Measurements from ENCODE around the gene SCNM1.

Gene SCNM1, protein sequence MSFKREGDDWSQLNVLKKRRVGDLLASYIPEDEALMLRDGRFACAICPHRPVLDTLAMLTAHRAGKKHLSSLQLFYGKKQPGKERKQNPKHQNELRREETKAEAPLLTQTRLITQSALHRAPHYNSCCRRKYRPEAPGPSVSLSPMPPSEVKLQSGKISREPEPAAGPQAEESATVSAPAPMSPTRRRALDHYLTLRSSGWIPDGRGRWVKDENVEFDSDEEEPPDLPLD

DNA sequence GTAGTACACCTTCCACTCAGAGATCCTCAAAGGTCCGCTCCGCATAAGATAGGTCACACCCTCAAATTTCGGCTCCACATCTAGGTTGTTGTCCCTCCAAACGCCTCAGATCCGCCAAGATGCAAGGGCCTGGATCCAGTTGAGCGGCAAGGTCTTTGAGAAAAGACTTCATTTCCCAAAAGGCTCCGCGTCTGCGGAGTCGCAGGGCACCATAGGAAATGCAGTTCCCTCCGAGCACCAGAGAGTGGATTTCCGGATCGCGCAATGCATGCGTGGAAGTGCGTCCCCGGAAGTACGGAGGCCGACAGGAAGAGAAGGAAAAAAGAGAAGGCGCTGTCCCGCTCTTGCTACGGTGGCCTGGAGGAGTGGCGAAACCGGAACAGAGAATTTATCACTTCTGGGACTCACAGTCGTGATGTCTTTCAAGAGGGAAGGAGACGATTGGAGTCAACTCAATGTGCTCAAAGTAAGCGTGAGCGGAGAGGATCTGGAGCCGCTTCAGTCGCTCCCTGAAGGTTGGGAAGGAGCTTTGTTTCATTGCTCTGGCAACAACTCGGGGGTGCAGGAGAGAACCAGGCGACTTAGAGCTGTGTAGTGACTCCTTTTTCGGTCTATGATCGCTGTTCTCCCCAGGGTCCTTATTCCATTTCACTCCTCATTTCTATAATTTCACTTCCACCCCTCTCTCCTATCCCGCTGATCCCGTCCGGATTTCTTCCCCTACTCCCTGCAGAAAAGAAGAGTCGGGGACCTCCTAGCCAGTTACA, at the start of gene SCNM1, which contains the start of gene LYSMD1:
Gene SCNM1, plus strand, starts transcription at position 407 of the 767 bp plus-strand sequence. Its CDS starts 9 bp downstream, at position 416.
Gene LYSMD1, minus strand, starts transcription at position 165 of the 767 bp plus-strand sequence. CDS start 644 bp downstream, outside the sequence.
- in situ Hi-C loops (cut with HindIII; ENCODE audit: low pct_unique_long_range_greater_than_20kb, low sequenced_read_pairs) = no loop called here
- DNase-seq (ENCODE audit: low read depth in 1 of 2, low spot score in 1 of 2) = peak; percentile 89 to 100
- TF ChIP-seq JUND (IDR thresholded peaks at IDR 0.05; ENCODE audit: low read depth) = no peak

DNA sequence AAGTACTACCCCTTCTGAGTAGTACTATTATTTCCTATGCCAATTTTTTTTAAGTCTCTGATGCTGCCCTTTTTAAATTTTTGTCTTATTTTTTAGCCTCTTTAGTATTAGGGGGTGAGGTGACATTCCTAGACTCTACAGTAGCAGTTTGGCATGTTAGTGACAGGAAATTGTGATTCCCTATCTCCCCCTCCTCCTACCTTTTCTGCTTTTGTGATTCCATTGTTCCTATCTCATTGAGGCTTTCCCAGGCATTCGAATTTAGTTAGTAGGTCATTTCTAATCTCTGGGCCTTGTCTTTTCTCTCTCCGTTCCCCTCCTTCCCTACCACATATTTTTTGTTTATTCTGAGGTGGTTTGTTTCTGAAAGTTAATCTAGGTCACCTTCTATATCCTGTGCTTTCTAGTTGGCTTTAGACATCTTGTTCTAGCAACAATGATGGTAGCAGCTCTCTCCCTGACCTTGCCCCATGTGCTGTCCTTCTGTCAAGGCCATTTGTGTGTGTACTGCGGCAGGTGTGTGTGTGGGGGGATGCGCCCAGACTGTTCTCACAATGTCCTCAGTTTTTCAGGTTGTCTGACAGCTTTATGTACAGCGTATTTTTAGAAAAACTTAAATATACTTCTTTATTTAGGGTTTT, 41.1 kb upstream of the SCNM1 start:
- in situ Hi-C loops (cut with HindIII; ENCODE audit: low pct_unique_long_range_greater_than_20kb, low sequenced_read_pairs) = no loop called here
- TF ChIP-seq JUND (IDR thresholded peaks at IDR 0.05; ENCODE audit: low read depth) = no peak
- peak in 1 of 2 experiments; percentile 1 for DNase-seq (ENCODE audit: low read depth in 1 of 2, low spot score in 1 of 2)

DNA sequence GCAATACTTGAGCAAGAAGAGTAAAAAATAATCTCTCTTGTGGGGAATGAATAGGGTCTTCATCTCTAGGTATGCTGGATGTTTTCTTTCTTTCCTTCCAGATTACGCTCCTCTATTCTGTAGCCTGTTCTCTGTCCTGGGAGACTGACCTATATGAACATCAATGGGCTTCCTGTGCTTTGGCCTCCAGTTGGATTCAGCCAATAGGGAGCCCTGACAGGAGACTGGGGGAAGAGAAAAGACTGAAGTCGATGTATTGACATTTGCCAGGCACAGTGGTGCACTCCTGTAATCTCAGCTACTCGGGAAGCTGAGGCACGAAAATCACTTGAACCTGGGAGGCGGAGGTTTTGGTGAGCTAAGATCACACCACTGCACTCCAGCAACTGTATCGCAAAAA, 37.1 kb upstream of the SCNM1 start:
- peak in 1 of 2 experiments; percentile 5 for DNase-seq (ENCODE audit: low read depth in 1 of 2, low spot score in 1 of 2)
- no peak for TF ChIP-seq JUND (IDR thresholded peaks at IDR 0.05; ENCODE audit: low read depth)
- in situ Hi-C loops (cut with HindIII; ENCODE audit: low pct_unique_long_range_greater_than_20kb, low sequenced_read_pairs) = no loop called here

DNA sequence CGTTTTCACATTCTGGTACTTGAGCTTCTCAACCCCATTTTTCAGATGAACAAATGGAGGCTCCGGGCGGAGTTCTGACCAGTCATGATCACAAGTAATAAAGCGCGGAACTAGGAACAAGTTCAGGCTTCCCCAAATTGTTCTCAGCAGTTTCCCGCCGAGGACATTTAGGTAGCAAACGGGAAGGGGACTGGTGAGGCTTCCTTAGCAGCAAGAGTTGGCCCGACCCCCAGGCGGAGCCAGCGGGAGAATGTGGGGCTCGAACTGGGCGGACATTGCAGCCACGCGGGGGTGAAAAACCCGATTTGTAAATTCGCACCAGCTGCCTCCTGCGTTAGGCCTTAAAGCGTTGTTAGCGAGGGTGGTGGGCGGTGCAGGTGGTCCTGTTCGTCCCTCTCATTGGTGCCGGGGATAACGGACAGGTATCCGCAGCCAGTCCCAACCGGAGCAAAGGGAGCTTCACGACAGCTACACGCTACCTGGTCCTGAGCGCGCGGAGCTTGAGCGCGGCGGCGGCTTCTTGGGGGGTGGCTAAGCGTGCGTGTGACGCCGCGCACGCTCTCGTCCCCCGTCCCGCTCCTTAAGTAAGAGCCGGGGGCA, 34.9 kb upstream of the SCNM1 start:
- no peak for TF ChIP-seq JUND (IDR thresholded peaks at IDR 0.05; ENCODE audit: low read depth)
- DNase-seq (ENCODE audit: low read depth in 1 of 2, low spot score in 1 of 2) = no peak
- in situ Hi-C loops (cut with HindIII; ENCODE audit: low pct_unique_long_range_greater_than_20kb, low sequenced_read_pairs) = no loop called here

DNA sequence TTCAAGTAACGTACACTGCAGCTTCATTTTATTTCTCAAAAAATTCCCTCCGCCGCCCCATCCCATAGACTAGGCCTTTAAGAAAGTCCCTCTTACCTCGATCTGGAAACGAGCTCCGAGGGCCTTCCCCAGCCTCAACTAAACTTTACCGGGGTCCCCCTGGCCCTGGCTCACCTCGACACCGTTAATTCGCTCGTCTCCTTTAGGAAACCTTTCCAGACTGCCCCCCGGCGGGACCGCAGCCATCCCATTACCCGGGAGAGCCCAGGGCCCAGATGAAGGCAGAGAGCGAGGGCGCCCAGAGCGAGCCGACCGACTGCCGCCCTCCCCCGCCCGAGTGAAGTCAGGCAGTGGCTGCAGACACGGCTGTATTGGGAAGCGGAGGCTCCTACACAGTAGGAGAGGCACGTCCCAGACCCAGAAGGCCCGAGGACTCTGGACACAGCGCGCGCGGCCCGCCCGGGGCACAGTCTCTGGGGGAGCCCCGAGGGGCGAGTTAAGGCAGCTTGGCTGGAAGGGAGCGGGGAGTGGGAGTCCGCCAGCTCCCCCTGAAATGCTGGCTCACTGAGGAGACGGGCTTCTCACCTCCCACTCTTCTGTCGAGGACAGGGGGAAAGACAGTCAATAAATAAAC, 34.1 kb upstream of the SCNM1 start:
- TF ChIP-seq JUND (IDR thresholded peaks at IDR 0.05; ENCODE audit: low read depth) = no peak
- no peak for DNase-seq (ENCODE audit: low read depth in 1 of 2, low spot score in 1 of 2)
- in situ Hi-C loops (cut with HindIII; ENCODE audit: low pct_unique_long_range_greater_than_20kb, low sequenced_read_pairs) = no loop called here

DNA sequence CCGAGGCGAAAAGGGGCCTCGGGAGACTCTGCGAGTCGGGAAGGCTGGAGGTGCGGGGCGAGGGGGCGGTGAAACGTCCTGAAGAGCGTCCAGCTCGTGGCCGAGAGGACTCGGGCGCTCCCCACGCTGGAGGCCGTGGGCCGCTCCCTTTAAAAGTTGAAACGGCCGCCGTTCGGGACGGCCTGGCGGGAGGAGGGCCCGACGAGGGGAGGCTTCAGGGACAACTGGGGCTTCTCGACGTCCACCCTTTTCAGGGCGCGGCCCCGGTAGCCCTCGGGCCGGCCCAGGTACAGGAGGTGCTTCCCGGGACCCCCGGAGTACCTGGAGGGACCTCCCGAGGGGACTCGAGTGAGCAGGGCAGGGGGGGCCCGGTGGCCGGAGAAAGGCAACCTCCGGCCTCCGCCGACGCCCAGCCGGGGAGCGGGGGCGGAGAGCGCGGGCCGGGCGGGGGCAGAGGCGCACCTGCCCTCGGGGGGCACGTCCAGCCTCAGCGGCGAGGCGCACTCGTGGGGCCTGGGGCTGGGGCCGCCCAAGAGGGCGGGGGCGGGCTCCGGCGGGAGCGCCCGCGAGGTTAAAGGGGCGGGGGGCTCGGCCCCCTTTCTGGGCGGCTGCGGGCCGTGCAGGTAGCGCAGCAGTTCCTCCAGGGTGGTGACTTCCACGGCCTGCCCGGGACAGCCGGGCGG, 33.5 kb upstream of the SCNM1 start:
- no peak for TF ChIP-seq JUND (IDR thresholded peaks at IDR 0.05; ENCODE audit: low read depth)
- in situ Hi-C loops (cut with HindIII; ENCODE audit: low pct_unique_long_range_greater_than_20kb, low sequenced_read_pairs) = no loop called here
- no peak for DNase-seq (ENCODE audit: low read depth in 1 of 2, low spot score in 1 of 2)

DNA sequence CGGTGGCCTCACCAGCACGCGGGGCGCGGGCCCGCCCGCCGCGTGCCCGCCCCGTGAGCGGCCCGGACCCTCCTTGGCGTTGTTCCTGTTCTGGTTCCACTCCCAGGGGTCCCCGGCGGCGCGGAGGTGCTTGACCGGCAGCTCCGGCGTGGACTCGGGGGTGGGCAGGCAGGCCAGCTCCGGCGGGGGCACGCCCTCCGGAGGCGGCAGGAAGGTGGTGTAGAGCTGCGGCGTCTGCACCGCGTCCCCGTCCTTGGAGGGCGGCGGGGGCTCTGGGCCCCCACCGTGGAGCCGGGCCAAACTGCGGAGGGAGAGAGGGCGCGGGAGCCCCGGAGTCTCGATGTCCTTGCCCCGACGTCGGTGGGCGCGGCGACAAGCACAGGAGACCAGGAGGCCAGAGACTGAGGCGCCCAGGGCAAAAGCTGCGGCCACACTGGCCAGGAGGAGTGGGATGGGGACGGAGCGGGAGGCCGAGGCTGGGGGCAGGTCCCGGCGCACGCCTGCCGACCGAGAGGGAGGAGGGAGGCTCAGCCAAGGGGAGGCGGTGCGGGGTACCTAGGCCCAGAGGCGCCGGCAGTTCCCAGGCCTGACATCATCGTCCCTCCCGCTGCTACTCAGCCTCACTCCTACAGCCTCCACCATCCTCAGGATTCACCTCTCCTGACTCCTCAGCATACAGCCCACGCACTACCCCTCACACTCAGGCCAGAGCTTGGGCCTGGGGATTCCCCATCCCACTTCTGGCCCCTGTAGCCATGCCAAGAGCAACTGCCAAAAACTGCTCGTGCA, 32.7 kb upstream of the SCNM1 start:
- in situ Hi-C loops (cut with HindIII; ENCODE audit: low pct_unique_long_range_greater_than_20kb, low sequenced_read_pairs) = no loop called here

DNA sequence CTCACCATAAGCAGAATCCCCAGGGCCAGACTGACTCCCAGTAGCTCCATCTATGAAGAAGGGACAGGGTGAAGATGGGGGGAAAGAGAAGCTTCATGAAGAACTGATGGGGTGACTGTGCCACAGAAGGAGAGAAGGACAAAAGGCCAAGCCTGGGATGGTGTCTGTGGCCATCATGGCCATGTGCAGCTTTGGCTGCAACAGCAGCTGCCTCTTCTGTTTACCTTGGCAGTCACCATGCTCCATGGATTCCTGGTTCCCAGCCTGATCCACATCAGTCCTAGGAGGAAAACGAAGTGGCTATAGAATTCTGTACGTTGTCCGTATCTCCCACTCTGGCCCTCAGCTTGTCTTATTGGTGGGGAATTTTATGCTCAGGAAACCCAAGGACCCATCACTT, 31.5 kb upstream of the SCNM1 start:
- no peak for TF ChIP-seq JUND (IDR thresholded peaks at IDR 0.05; ENCODE audit: low read depth)
- in situ Hi-C loops (cut with HindIII; ENCODE audit: low pct_unique_long_range_greater_than_20kb, low sequenced_read_pairs) = no loop called here
- DNase-seq (ENCODE audit: low read depth in 1 of 2, low spot score in 1 of 2) = no peak

More for the DNA sequence above, 32.7 kb upstream of the SCNM1 start:
- no peak for TF ChIP-seq JUND (IDR thresholded peaks at IDR 0.05; ENCODE audit: low read depth)
- no peak for DNase-seq (ENCODE audit: low read depth in 1 of 2, low spot score in 1 of 2)

DNA sequence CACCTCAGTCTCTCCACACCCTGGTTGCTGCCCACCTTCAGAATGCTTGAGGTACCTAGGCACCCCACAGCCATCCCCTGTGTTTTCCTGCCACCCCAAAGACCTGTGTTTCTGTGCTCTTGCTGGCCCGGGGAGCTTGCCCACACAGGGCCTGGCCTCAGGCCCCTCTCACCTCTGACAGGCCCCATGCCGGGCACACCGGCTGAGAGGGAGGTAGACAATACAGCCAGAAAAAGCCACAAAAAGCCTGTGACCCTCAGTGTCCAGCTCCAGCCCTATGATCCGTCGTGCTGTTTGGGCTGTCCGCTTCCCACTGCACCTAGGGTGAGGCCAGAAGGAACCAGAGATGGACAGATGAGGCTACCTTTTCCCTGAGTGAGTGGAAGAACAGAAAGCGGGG, 31.0 kb upstream of the SCNM1 start:
- no peak for DNase-seq (ENCODE audit: low read depth in 1 of 2, low spot score in 1 of 2)
- in situ Hi-C loops (cut with HindIII; ENCODE audit: low pct_unique_long_range_greater_than_20kb, low sequenced_read_pairs) = no loop called here
- no peak for TF ChIP-seq JUND (IDR thresholded peaks at IDR 0.05; ENCODE audit: low read depth)

DNA sequence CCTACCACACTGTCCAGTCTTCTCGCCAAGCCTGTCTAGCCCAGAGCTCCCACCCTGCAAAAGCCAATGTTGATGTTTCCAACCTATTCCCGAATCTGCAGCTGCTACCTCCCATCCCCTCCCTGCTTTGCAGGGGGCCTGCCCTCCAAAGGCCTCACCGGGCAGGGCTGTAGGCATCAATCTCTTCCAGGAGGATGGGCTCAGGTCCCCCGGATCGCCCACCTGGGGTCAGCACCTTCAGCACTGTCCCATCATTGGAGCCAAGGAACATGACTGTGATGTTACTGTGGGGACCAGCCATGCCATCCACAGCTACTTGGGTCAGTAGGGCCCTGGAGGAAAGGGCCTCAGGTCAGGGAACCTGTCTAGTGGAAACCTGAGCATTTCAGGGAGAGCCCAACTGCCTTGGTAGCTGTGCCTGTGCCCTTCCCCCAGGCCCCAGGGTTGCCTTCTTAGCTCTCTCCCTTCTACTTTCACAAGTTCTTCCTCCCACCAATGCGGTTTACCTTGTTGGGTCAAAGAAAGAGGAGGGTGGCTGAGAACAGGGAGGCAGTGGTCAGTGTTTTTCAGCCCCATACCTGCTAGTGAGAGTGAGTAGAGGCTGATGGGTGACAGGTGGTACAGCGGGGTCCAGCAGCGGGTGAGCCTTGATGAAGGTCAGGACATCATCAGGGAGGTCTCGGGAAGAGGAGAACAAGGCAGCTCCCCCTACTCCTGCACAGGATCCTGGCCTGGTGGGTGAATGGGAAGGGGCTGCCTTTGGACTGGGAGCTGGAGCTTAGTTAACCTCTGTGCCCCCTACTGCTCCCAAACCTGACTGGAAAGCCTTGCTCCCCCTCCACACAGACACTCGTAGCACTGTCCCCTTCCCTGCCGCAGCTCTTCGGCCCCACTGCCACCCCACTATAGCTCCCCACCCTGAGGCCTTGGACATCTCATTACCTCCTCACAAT, 30.2 kb upstream of the SCNM1 start:
- in situ Hi-C loops (cut with HindIII; ENCODE audit: low pct_unique_long_range_greater_than_20kb, low sequenced_read_pairs) = no loop called here
- no peak for DNase-seq (ENCODE audit: low read depth in 1 of 2, low spot score in 1 of 2)
- no peak for TF ChIP-seq JUND (IDR thresholded peaks at IDR 0.05; ENCODE audit: low read depth)

Data from T47D (cell line).